Heart right ventricle (tissue), 16 donors: ENCODE measurements around the gene GPC5. TPM values are rescaled to one million over a fixed set of nuclear protein-coding genes. Genes with fewer than 3 reads are reported as not detected.
A peak's percentile ranks its signal among the peaks of the same experiment; 100 is the strongest.

Source experiments
- ATAC-seq, 8 donors: fragments of 200-7000 bp; cut with Tn5 transposase; one replicate each; pipeline ENCODE4 v1.9.1; 2020; ENCODE audit warnings: mild to moderate bottlenecking in 8 of 8, moderate library complexity in 8 of 8, moderate number of reproducible peaks in 1 of 8
- DNase-seq, 2 donors: peaks; one replicate each; pipeline ENCODE4 v3.0.0-alpha.2; 2020
- H3K27ac ChIP-seq, 10 donors: fragments of 200-600 bp; sonication (generic) in 2 of 10; one replicate each; pipeline versions ENCODE4 v1.5.0 to v1.8.0; 2020 to 2022; ENCODE audit warnings: mild to moderate bottlenecking in 3 of 10
- H3K27me3 ChIP-seq, 7 donors: fragments of 200-600 bp; one replicate each; pipeline ENCODE4 v1.8.0; 2021 to 2022; ENCODE audit warnings: mild to moderate bottlenecking in 2 of 7
- H3K36me3 ChIP-seq, 9 donors: fragments of 200-600 bp; sonication (generic) in 1 of 9; one replicate each; pipeline versions ENCODE4 v1.5.0 to v1.8.0; 2020 to 2022; ENCODE audit warnings: mild to moderate bottlenecking in 2 of 9
- H3K4me1 ChIP-seq, 9 donors: fragments of 200-600 bp; sonication (generic) in 1 of 9; one replicate each; pipeline versions ENCODE4 v1.5.0 to v1.8.0; 2020 to 2022; ENCODE audit warnings: mild to moderate bottlenecking in 4 of 9
- H3K4me3 ChIP-seq, 10 donors: fragments of 200-600 bp; sonication (generic) in 2 of 10; one replicate each; pipeline versions ENCODE4 v1.5.0 to v1.8.0; 2020 to 2022; ENCODE audit warnings: mild to moderate bottlenecking in 7 of 10, moderate library complexity in 2 of 10
- H3K9me3 ChIP-seq, 11 donors: fragments of 200-600 bp in 10 of 11; sonication (generic) in 2 of 11; one replicate each; pipeline versions ENCODE4 v1.5.0 to v1.8.0; 2013 to 2022; ENCODE audit warnings: mild to moderate bottlenecking in 2 of 11, control low read depth in 1 of 11, moderate library complexity in 1 of 11
- WGBS, 2 donors: extraction: QIAGEN DNeasy Blood & Tissue Kit; methylation state at CpG; one replicate each; pipeline ENCODE4 v1.1.7; 2013; ENCODE audit warnings: inconsistent platforms in 1 of 2; 5-methylcytosine and 5-hydroxymethylcytosine counted together
- intact Hi-C, 10 donors: fragments of 100-400 bp; cut with DNase I; formaldehyde crosslinking; loops; one replicate each; pipeline versions ENCODE4 v1.11.1 to v1.14.2; 2022
- polyA plus RNA-seq, 2 donors: library from polyadenylated mRNA; stranded (reverse); fragments of 200-250 nt; gene quantifications; one replicate each; pipeline ENCODE4 v1.2.3, GENCODE V29; 2013
- total RNA-seq, 10 donors: library from RNA; stranded (reverse); fragmentation: NEBNext Ultra II Directional in 3 of 10; extraction: Animal tissue kit (Norgen Biotek cat#: 25700) in 3 of 10; gene quantifications; one replicate each; pipeline versions ENCODE4 v1.2.1 to v1.2.4, GENCODE V29; 2021 to 2023
- TF ChIP-seq, protein P1 (sequence below), 9 donors: fragments of 200-600 bp; sonication (generic) in 2 of 9; IDR thresholded peaks; one replicate each; pipeline versions ENCODE4 v1.5.0 to v1.8.0; 2021 to 2022; ENCODE audit warnings: antibody characterized with exemption in 9 of 9, mild to moderate bottlenecking in 5 of 9, moderate library complexity in 1 of 9
- donor health status: Arrhythmogenic right ventricular cardiomyopathy.
- donor health status: ischemic (EF 13 %, LVEDD 7.1; RV severe dilation, severe dysfunction).
- donor health status: healthy with polysubstance abuse.
- donor health status: DM: no; HTN: yes; CAD: no.
- donor health status: DM: no; HTN: no; CAD: no.
- donor health status: ischemic (EF 25% LVEDD 6.9; RV normal size, moderate dysfunction).
- donor health status: ischemic (EF 25% LVEDD 5.7; RV mildly dilated, moderate dysfunction).
- donor health status: healthy.
- donor health status: DM: yes; HTN: yes; CAD: no.
- donor health status: Ischemic cardiomyopathy.
- donor health status: ischemic (EF 35%, LVEDD 5.7; RV mildly dilated, moderate dysfunction).
- donor health status: nonischemic (EF 11% LVEDD 7.7; RV severe dilation, severe dysfunction).
- donor health status: DM: yes; HTN: yes; CAD: no.
- donor health status: PGD.
- donor health status: ischemic (EF 29% LVEDD 5.4; RV normal size, mild dysfunction).
- donor health status: nonischemic (EF 23%, LVEDD 6.1; RV moderate dilation, normal function).

GPC5 gene
- total and polyA plus RNA-seq, 12 donors: 0.01 to 3.5 (median 0.70) TPM; not detected in 1

DNA sequence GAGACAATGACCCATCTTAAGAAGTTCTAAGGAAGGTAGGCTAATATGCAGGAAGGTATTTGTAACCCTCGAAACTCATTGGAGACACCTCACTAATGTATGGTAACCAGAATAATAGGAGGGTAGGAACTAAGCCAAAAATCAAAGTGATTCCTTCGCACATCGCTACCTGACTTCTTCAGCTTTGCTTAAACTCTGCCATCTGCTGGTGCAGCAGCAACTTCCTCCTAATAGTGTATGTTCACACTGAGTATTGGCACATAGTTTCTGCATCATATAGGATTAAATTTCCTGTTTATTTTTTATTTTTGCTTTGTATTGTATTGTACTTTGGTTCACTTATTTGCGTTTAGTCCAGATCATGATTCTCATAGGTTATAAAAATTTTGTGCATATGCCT is 676.2 kb downstream of the GPC5 start:
- Histone ChIP-seq H3K27ac (no peak overlapping the region), H3K4me3 (no peak overlapping the region), H3K4me1 (no peaks in the 10 kb centered on the region), H3K27me3 (peaks cover 0 to 4% (median 0%) of the 10 kb centered on the region in 7 donors), H3K36me3 (no peaks in the 10 kb centered on the region), H3K9me3 (no peaks in the 10 kb centered on the region)
- TF ChIP-seq, protein P1, sequence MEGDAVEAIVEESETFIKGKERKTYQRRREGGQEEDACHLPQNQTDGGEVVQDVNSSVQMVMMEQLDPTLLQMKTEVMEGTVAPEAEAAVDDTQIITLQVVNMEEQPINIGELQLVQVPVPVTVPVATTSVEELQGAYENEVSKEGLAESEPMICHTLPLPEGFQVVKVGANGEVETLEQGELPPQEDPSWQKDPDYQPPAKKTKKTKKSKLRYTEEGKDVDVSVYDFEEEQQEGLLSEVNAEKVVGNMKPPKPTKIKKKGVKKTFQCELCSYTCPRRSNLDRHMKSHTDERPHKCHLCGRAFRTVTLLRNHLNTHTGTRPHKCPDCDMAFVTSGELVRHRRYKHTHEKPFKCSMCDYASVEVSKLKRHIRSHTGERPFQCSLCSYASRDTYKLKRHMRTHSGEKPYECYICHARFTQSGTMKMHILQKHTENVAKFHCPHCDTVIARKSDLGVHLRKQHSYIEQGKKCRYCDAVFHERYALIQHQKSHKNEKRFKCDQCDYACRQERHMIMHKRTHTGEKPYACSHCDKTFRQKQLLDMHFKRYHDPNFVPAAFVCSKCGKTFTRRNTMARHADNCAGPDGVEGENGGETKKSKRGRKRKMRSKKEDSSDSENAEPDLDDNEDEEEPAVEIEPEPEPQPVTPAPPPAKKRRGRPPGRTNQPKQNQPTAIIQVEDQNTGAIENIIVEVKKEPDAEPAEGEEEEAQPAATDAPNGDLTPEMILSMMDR (IDR thresholded peaks at IDR 0.05): peak in 6 of 9 donors; percentile 6 to 43 (median 24)
- 45 to 46% methylated on average over 4 of the region's 4 CpGs for WGBS, 2 donors
- no peak for DNase-seq
- intact Hi-C loops: loop anchor here in 2 of 10 donors (5.0 kb wide), 1 partner anchor 257 kb away; no protein-coding TSS in a partner anchor
- no peak for ATAC-seq

DNA sequence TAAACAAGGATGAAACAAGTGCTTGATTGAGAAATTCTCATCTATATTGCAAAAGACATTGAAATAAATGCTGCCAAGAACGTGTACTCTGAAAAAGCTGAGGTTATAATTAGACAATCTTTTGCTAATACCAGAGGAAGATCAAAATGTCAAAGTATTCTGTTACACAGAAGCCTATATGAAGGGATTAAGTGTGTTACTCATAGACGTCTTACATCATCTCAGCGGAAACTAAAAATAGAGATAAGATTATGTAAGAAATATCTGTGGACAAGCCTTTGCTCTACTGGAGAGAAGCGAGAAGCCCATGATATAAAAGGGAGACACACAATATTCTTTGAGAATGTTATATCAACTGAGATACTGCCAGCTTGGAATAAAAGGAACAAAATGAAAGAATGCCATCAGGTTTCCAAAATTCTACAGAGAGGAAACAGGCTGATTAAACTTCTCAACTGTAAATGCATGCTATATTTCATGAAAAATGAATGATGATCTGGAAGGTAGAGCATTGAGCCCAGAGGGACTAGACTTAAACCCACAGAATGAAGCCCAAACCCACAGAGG is 699.0 kb downstream of the GPC5 start:
- intact Hi-C loops: no loop called here
- DNase-seq: no peak
- H3K4me3 ChIP-seq: no peak overlapping the region
- H3K9me3 ChIP-seq: peaks cover 0 to 15% (median 0%) of the 10 kb centered on the region in 11 donors
- no peak for ATAC-seq
- no peaks in the 10 kb centered on the region for H3K36me3 ChIP-seq
- 38 to 42% methylated on average over 4 of the region's 4 CpGs for WGBS, 2 donors
- no peak overlapping the region for H3K27ac ChIP-seq
- TF ChIP-seq, protein P1 (IDR thresholded peaks at IDR 0.05): no peak
- H3K4me1 ChIP-seq: no peaks in the 10 kb centered on the region
- no peaks in the 10 kb centered on the region for H3K27me3 ChIP-seq

DNA sequence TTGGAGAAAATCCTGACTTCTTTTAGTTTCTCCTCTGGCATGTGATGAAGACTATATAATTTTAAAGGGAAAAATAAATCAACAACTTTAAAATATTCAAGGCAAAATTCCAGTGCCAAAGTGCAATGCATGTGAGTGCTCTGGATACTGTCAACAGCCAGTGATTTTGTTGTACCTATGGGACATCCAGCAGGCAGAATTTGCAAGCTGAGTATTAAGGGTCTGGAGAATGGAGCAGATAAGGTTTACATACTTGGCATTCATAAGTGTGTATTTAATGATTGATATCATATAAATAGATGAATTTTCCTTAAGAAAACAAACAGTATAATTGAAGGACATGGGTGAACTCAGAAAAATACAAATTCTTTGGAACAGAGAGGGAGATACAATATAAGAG is 703.4 kb downstream of the GPC5 start:
- Histone ChIP-seq H3K36me3 (no peaks in the 10 kb centered on the region), H3K27ac (no peak overlapping the region), H3K9me3 (peaks cover 0 to 8% (median 0%) of the 10 kb centered on the region in 11 donors), H3K27me3 (no peaks in the 10 kb centered on the region), H3K4me1 (no peaks in the 10 kb centered on the region), H3K4me3 (no peak overlapping the region)
- TF ChIP-seq, protein P1 (IDR thresholded peaks at IDR 0.05): no peak
- intact Hi-C loops: no loop called here
- DNase-seq (no peak), ATAC-seq (no peak)

DNA sequence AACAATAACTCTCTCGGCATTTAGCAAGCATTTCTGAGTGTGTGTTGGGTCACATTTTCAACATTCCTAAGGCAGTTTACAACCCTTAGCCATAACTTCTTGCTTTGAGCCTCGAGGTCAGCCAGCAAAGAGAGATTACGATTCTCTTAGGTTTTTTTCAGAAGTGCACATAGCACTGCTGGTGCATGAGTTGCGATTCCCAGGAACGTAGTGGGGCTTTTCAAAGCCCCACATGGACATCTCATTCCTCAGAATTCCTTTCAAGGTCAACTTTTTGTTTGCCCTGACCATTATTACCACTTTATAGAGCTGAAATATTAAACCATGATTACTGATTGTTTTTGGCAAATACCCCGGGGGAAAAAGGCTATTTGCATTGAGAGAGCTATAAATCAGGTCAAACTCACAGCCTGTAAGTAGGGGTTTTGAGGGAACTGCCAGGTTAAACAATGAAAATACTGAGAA is 705.3 kb downstream of the GPC5 start:
- Histone ChIP-seq H3K4me3 (no peak overlapping the region), H3K36me3 (no peaks in the 10 kb centered on the region), H3K27me3 (no peaks in the 10 kb centered on the region), H3K27ac (no peak overlapping the region), H3K4me1 (no peaks in the 10 kb centered on the region), H3K9me3 (no peaks in the 10 kb centered on the region)
- 43 to 51% methylated on average over 6 of the region's 6 CpGs for WGBS, 2 donors
- no peak for ATAC-seq
- intact Hi-C loops: no loop called here
- DNase-seq: no peak
- TF ChIP-seq, protein P1 (IDR thresholded peaks at IDR 0.05): no peak
